Tibial nerve (tissue), 4 donors: ENCODE measurements around the gene TFB1M. TPM values are rescaled to one million over a fixed set of nuclear protein-coding genes. Genes with fewer than 3 reads are reported as not detected.

Experiments used
- DNase-seq, 2 donors: peaks; one replicate each; pipeline ENCODE4 v3.0.0-alpha.2; 2019; ENCODE audit warnings: low spot score in 2 of 2
- H3K27ac ChIP-seq, 4 donors: fragments of 200-600 bp; sonication (generic) in 3 of 4; one replicate each; pipeline ENCODE4 v1.5.1; 2017 to 2019; ENCODE audit warnings: mild to moderate bottlenecking in 1 of 4
- H3K27me3 ChIP-seq, 2 donors: fragments of 200-600 bp; sonication (generic) in 1 of 2; one replicate each; pipeline versions ENCODE4 v1.5.1 to v1.6.0; 2017 to 2019
- H3K36me3 ChIP-seq, 3 donors: fragments of 200-600 bp; sonication (generic); one replicate each; pipeline ENCODE4 v1.5.1; 2018 to 2019
- H3K4me1 ChIP-seq, 4 donors: fragments of 200-600 bp; sonication (generic) in 3 of 4; one replicate each; pipeline ENCODE4 v1.5.1; 2017 to 2019
- H3K4me3 ChIP-seq, 4 donors: fragments of 200-600 bp; sonication (generic) in 3 of 4; one replicate each; pipeline ENCODE4 v1.5.1; 2017 to 2019; ENCODE audit warnings: mild to moderate bottlenecking in 1 of 4, moderate library complexity in 1 of 4
- H3K9me3 ChIP-seq, 4 donors: fragments of 200-600 bp; sonication (generic) in 3 of 4; one replicate each; pipeline ENCODE4 v1.5.1; 2017 to 2019
- EP300 ChIP-seq, 2 donors: sonication (generic); formaldehyde crosslinking; IDR thresholded peaks; one replicate each; pipeline ENCODE4 v1.6.1; 2017; ENCODE audit warnings: antibody characterized with exemption in 2 of 2, mild to moderate bottlenecking in 1 of 2
- POLR2A ChIP-seq, 2 donors: fragments of 450-650 bp; IDR thresholded peaks; one replicate each; pipeline ENCODE4 v1.6.1; 2017; ENCODE audit warnings: antibody characterized with exemption in 2 of 2, mild to moderate bottlenecking in 2 of 2, moderate library complexity in 2 of 2
- WGBS, 2 donors: methylation state at CpG; one replicate each; pipeline ENCODE4 v1.1.5; 2018; 5-methylcytosine and 5-hydroxymethylcytosine counted together
- total RNA-seq, 4 donors: library from RNA; depleted of rRNA; stranded (reverse); fragments of >200 nt; gene quantifications; one replicate each; pipeline ENCODE4 v1.1.0, GENCODE V29; 2016
- TF ChIP-seq, protein P1 (sequence below), 5 experiments: fragments of 200-600 bp in 3 of 5; fragments of 450-650 bp in 2 of 5; sonication (generic) in 3 of 5; IDR thresholded peaks; one replicate each; pipeline ENCODE4 v1.5.1; 2016 to 2019; ENCODE audit warnings: antibody characterized with exemption in 5 of 5, mild to moderate bottlenecking in 3 of 5, moderate library complexity in 2 of 5

Gene TFB1M
- total RNA-seq, 4 donors from 2014 or later, result 21.4 to 52.7 (median 22.1) TPM

DNA sequence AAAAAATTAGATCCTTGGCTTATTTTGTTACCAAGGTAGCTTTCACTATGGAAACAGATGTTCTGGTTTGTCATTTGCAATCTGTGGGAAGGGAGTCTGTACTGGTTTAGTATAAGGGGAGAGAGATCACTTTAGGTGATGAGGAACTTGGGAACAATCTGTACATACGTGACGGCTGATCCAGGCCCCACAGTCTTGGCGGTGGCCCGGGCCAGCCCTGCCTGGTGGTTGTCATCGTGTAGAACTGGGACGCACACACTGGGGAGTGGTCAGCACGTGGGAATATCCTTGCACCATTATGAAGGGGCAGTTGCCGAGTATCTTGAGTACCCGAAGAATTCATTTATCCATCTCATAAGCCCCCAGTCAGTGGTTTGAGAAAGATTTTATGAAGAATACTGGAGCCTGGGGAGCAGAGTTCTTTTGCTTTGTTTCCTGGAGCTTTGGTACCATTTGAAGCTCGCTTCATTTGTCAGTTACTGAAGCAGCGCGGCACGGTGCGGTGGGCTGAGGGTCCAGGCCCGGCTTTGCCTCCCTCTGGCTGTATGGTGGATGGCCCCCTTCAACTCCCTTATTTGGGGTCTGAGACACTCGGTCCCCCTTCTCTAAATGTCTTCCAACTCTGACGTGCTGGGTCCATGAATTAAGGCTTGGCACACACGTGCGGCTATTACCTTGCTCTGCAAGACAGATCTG lies 73.2 kb downstream of the TFB1M start:
- no peaks in the 10 kb centered on the region for H3K4me1 ChIP-seq
- DNase-seq, result no peak
- H3K27ac ChIP-seq, result no peak overlapping the region
- TF ChIP-seq, protein P1, sequence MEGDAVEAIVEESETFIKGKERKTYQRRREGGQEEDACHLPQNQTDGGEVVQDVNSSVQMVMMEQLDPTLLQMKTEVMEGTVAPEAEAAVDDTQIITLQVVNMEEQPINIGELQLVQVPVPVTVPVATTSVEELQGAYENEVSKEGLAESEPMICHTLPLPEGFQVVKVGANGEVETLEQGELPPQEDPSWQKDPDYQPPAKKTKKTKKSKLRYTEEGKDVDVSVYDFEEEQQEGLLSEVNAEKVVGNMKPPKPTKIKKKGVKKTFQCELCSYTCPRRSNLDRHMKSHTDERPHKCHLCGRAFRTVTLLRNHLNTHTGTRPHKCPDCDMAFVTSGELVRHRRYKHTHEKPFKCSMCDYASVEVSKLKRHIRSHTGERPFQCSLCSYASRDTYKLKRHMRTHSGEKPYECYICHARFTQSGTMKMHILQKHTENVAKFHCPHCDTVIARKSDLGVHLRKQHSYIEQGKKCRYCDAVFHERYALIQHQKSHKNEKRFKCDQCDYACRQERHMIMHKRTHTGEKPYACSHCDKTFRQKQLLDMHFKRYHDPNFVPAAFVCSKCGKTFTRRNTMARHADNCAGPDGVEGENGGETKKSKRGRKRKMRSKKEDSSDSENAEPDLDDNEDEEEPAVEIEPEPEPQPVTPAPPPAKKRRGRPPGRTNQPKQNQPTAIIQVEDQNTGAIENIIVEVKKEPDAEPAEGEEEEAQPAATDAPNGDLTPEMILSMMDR (IDR thresholded peaks at IDR 0.05), result no peak
- no peak for TF ChIP-seq EP300 (IDR thresholded peaks at IDR 0.05)
- 90 to 95% methylated on average over 19 of the region's 19 CpGs for WGBS, 2 donors
- H3K36me3 ChIP-seq, result peaks cover 0 to 4% (median 0%) of the 10 kb centered on the region in 3 donors
- no peaks in the 10 kb centered on the region for H3K9me3 ChIP-seq
- H3K4me3 ChIP-seq, result no peak overlapping the region
- H3K27me3 ChIP-seq, result no peaks in the 10 kb centered on the region

DNA sequence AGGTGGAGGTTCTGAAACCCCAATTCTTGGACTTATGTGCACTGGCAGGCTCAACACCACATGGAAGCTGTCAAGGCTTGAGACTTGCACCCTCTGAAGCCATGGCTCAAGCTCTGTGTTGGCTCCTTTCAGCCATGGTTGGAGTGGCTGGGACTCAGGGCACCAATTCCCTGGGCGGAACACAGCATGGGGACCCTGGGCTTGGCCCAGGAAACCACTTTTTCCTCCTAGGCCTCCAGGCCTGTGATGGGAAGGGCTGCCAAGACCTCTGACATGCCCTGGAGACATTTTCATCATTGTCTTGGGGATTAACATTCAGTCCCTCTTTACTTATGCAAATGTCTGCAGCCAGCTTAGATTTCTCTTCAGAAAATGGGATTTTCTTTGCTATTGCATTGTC lies 76.7 kb downstream of the TFB1M start:
- DNase-seq, result no peak
- Histone ChIP-seq H3K27me3 (no peaks in the 10 kb centered on the region), H3K27ac (no peak overlapping the region), H3K36me3 (peaks cover 0 to 4% (median 0%) of the 10 kb centered on the region in 3 donors), H3K4me3 (no peak overlapping the region), H3K9me3 (no peaks in the 10 kb centered on the region), H3K4me1 (no peaks in the 10 kb centered on the region)
- TF ChIP-seq EP300 (IDR thresholded peaks at IDR 0.05), result no peak
- TF ChIP-seq, protein P1 (IDR thresholded peaks at IDR 0.05), result no peak
- no peak for TF ChIP-seq POLR2A (IDR thresholded peaks at IDR 0.05)
- 100% methylated on average over 1 of the region's 1 CpG; no CpG with 5 or more reads in 1 of the 2 donors for WGBS, 2 donors

DNA sequence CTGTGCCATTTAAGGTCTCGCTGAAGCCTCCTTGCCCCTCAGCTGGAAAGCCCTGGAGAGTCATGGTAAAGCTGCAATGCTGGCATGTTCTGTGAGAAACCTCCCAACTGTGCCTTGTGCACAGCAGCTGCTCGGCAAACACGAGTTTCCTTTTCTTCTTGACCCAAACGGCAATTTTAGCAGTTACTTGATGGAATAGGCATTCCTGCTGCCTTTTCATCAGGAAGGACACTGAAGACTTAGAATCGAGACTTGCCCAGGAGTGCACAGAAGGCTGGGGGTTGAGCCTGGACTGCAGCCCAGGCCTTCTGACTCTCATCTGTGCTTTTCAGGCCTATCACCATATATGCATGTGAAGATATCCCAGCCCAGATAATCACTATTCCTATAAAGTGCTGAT lies 79.2 kb downstream of the TFB1M start:
- WGBS, 2 donors, result 47% methylated on average over 5 of the region's 5 CpGs
- DNase-seq, result no peak
- Histone ChIP-seq H3K9me3 (no peaks in the 10 kb centered on the region), H3K27me3 (no peaks in the 10 kb centered on the region), H3K27ac (no peak overlapping the region), H3K36me3 (peaks cover 0 to 4% (median 0%) of the 10 kb centered on the region in 3 donors), H3K4me1 (no peaks in the 10 kb centered on the region), H3K4me3 (no peak overlapping the region)
- TF ChIP-seq, protein P1 (IDR thresholded peaks at IDR 0.05), result no peak
- no peak for TF ChIP-seq EP300 (IDR thresholded peaks at IDR 0.05)
- TF ChIP-seq POLR2A (IDR thresholded peaks at IDR 0.05), result no peak

DNA sequence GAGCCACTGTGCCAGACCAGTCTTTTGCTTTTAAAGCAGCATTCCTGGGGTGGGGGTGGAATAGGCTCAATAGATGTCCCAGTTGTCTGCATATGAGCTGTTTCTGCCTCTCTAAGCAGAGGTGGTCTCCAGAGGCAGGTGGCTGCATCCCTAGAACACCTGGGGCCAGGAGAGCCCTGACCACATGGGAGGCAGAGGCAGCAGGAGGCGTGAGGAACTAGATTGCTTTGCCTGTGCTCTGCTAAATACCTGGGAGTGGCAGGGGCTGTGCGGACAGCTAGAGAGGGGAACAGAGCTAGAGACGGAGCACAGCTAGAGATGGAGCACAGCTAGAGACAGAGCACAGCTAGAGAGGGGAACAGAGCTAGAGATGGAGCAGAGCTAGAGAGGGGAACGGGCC lies 79.6 kb downstream of the TFB1M start:
- 70 to 72% methylated on average over 4 of the region's 4 CpGs for WGBS, 2 donors
- H3K9me3 ChIP-seq, result no peaks in the 10 kb centered on the region

DNA sequence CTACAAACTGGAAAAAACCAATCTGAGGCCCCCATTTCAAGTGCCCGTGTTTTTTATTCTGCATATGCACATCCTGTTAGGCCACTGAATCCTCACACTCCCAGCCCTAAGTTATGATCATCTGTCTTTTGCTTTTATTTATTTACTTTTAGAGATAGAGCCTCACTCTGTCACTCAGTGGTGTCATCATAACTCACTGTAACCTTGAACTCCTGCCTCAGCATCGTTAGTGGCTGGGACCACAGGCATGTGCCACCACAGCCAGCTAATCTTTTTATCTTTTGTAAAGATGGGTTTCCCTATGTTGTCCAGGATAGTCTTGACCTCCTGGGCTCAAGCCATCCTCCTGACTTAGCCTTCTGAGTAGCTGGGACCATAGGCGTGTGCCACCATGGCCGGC lies 80.1 kb downstream of the TFB1M start:
- 69 to 96% methylated on average over 3 to 4 of the region's 4 CpGs for WGBS, 2 donors
- Histone ChIP-seq H3K4me1 (no peaks in the 10 kb centered on the region), H3K27ac (no peak overlapping the region)

More for the DNA sequence above, 79.6 kb downstream of the TFB1M start:
- H3K4me1 ChIP-seq, result no peaks in the 10 kb centered on the region
- TF ChIP-seq EP300 (IDR thresholded peaks at IDR 0.05) (no peak), POLR2A (IDR thresholded peaks at IDR 0.05) (no peak)
- TF ChIP-seq, protein P1 (IDR thresholded peaks at IDR 0.05), result no peak
- H3K36me3 ChIP-seq, result peaks cover 0 to 4% (median 0%) of the 10 kb centered on the region in 3 donors
- no peak overlapping the region for H3K4me3 ChIP-seq
- H3K27me3 ChIP-seq, result no peaks in the 10 kb centered on the region
- DNase-seq, result no peak
- H3K27ac ChIP-seq, result no peak overlapping the region

More for the DNA sequence above, 80.1 kb downstream of the TFB1M start:
- H3K4me3 ChIP-seq, result no peak overlapping the region
- H3K36me3 ChIP-seq, result peaks cover 0 to 4% (median 0%) of the 10 kb centered on the region in 3 donors
- TF ChIP-seq, protein P1 (IDR thresholded peaks at IDR 0.05), result no peak
- TF ChIP-seq POLR2A (IDR thresholded peaks at IDR 0.05) (no peak), EP300 (IDR thresholded peaks at IDR 0.05) (no peak)
- H3K27me3 ChIP-seq, result no peaks in the 10 kb centered on the region
- no peaks in the 10 kb centered on the region for H3K9me3 ChIP-seq
- no peak for DNase-seq
